GM12878 (cell line): ENCODE data around the gene NLRP10. TPM values are rescaled to one million over a fixed set of nuclear protein-coding genes. Genes with fewer than 3 reads are reported as not detected.

ENCODE experiments used
- ATAC-seq: fragments of 200-7000 bp; cut with Tn5 transposase; 3 replicates; pipeline ENCODE4 v1.9.1; 2020; ENCODE audit warnings: mild to moderate bottlenecking, moderate library complexity
- BruUV-seq: library from RNA; stranded (reverse); fragments of 400-500 nt; replicated peaks from 2 replicates; lab custom pipeline; 2021; lab: Mats Ljungman, UMichigan
- CTCF ChIA-PET: fragments of 300-600 bp; sonication (Branson Sonifier 250); formaldehyde crosslinking; extraction: SDS; loops from one replicate; lab custom pipeline; 2021; ENCODE audit warnings: inconsistent platforms; lab: Yijun Ruan, JAX
- POLR2A ChIA-PET: fragments of 350-600 bp; formaldehyde crosslinking; extraction: SDS; loops from one replicate; lab custom pipeline; 2021; ENCODE audit warnings: inconsistent platforms; lab: Charles Lee
- RAD21 ChIA-PET: fragments of 300-600 bp; sonication (Branson Sonifier 250); formaldehyde crosslinking; loops from one replicate; lab custom pipeline; 2023; ENCODE audit warnings: antibody characterized with exemption; ENCODE audit not compliant: unreplicated experiment; lab: Charles Lee
- SMC1A ChIA-PET: fragments of 300-600 bp; sonication (Branson Sonifier 250); formaldehyde crosslinking; loops from one replicate; lab custom pipeline; 2023; ENCODE audit not compliant: unreplicated experiment, uncharacterized antibody; lab: Charles Lee
- DNase-seq: peaks from one replicate; pipeline ENCODE4 v3.0.0-alpha.2; 2011; ENCODE audit warnings: low read depth, low spot score
- FAIRE-seq: peaks from 3 replicates; lab custom pipeline; 2011; peaks lifted over from hg19 to GRCh38; lab: Jason Lieb, UNC
- H2AFZ ChIP-seq: 2 replicates; pipeline ENCODE4 v1.6.0; 2011; ENCODE audit warnings: low read depth, low read length, control low read depth; ENCODE audit not compliant: control insufficient read depth
- H3K27ac ChIP-seq: 2 replicates; pipeline ENCODE4 v1.5.1; 2011; ENCODE audit warnings: control low read depth; ENCODE audit not compliant: control insufficient read depth, insufficient read depth
- H3K27me3 ChIP-seq, 2 experiments: replicated peaks in 1 of 2; 2 replicates each; pipeline versions ENCODE4 v1.6.0 to v1.6.1; 2011; ENCODE audit warnings: low read length in 1 of 2; ENCODE audit not compliant: control insufficient read depth in 2 of 2, insufficient read depth in 2 of 2
- H3K36me3 ChIP-seq, 2 experiments: 2 replicates each; pipeline ENCODE4 v1.5.1; 2011; ENCODE audit warnings: low read length in 1 of 2; ENCODE audit not compliant: control insufficient read depth in 2 of 2, insufficient read depth in 2 of 2
- H3K4me1 ChIP-seq: 2 replicates; pipeline ENCODE4 v1.6.1; 2011; ENCODE audit warnings: mild to moderate bottlenecking, low read length, moderate library complexity, mixed read lengths; ENCODE audit not compliant: control insufficient read depth, insufficient read depth
- H3K4me2 ChIP-seq: 2 replicates; pipeline ENCODE4 v1.6.0; 2011; ENCODE audit warnings: control low read depth; ENCODE audit not compliant: control insufficient read depth, insufficient read depth
- H3K4me3 ChIP-seq: fragments of 200-600 bp; sonication (generic); 2 replicates; pipeline ENCODE4 v1.5.1; 2016
- H3K79me2 ChIP-seq: 2 replicates; pipeline ENCODE4 v1.6.0; 2011; ENCODE audit warnings: low read length; ENCODE audit not compliant: control insufficient read depth, insufficient read depth
- H3K9ac ChIP-seq: 2 replicates; pipeline ENCODE4 v1.8.0; 2011; ENCODE audit warnings: low read length, control low read depth, mixed read lengths; ENCODE audit not compliant: control insufficient read depth, insufficient read depth
- H3K9me3 ChIP-seq: replicated peaks from 3 replicates; pipeline ENCODE4 v1.5.1; 2011; ENCODE audit warnings: mild to moderate bottlenecking, low read length; ENCODE audit not compliant: control insufficient read depth, insufficient read depth
- H4K20me1 ChIP-seq: 2 replicates; pipeline ENCODE4 v1.6.0; 2011; ENCODE audit not compliant: control insufficient read depth, insufficient read depth
- CHD2 ChIP-seq: IDR thresholded peaks from 2 replicates; pipeline ENCODE4 v1.6.1; 2011; ENCODE audit warnings: low read depth, low read length, improper control_type of control experiment, borderline replicate concordance
- FOS ChIP-seq: IDR thresholded peaks from 3 replicates; pipeline ENCODE4 v1.6.1; 2011; ENCODE audit warnings: borderline replicate concordance; ENCODE audit not compliant: insufficient read length; ENCODE audit errors: extremely low read depth
- HDGF ChIP-seq: fragments of 450-650 bp; IDR thresholded peaks from 2 replicates; pipeline ENCODE4 v1.6.1; 2016; ENCODE audit warnings: antibody characterized with exemption
- MEF2A ChIP-seq: IDR thresholded peaks from 2 replicates; pipeline ENCODE4 v1.6.1; 2011; ENCODE audit warnings: low read depth, mild to moderate bottlenecking, low read length, moderate library complexity; ENCODE audit not compliant: insufficient read depth
- MEF2B ChIP-seq: fragments of 450-650 bp; IDR thresholded peaks from 2 replicates; pipeline ENCODE4 v1.6.1; 2018; ENCODE audit warnings: mild to moderate bottlenecking, moderate library complexity; ENCODE audit not compliant: partially characterized antibody, poor library complexity, severe bottlenecking
- PAX5 ChIP-seq: IDR thresholded peaks from 2 replicates; pipeline ENCODE4 v1.6.1; 2011; ENCODE audit warnings: low read depth, low read length, borderline replicate concordance
- RBBP5 ChIP-seq: fragments of 200-600 bp; sonication (generic); conservative IDR thresholded peaks from 2 replicates; pipeline ENCODE4 v1.6.1; 2016
- STAT1 ChIP-seq: fragments of 450-650 bp; conservative IDR thresholded peaks from 2 replicates; pipeline ENCODE4 v1.6.1; 2014; ENCODE audit warnings: antibody characterized with exemption, mild to moderate bottlenecking
- TAF1 ChIP-seq: IDR thresholded peaks from 2 replicates; pipeline ENCODE4 v1.6.1; 2011; ENCODE audit warnings: mild to moderate bottlenecking, low read depth, low read length, borderline replicate concordance
- ZBED1 ChIP-seq: IDR thresholded peaks from 2 replicates; pipeline ENCODE4 v1.6.1; 2016; ENCODE audit warnings: borderline replicate concordance
- ZNF217 ChIP-seq: fragments of 450-650 bp; IDR thresholded peaks from 2 replicates; pipeline ENCODE4 v1.6.1; 2017; ENCODE audit warnings: antibody characterized with exemption, mild to moderate bottlenecking
- ZSCAN29 ChIP-seq: fragments of 450-650 bp; IDR thresholded peaks from 2 replicates; pipeline ENCODE4 v1.6.1; 2017; ENCODE audit warnings: mild to moderate bottlenecking, moderate library complexity
- WGBS: methylation state at CpG from one replicate; pipeline ENCODE4 v1.1.6; 2016; ENCODE audit warnings: low lambda C conversion rate; ENCODE audit not compliant: insufficient replicate concordance, insufficient coverage; ENCODE audit errors: missing lambda C conversion rate; 5-methylcytosine and 5-hydroxymethylcytosine counted together
- in situ Hi-C: fragments of 300-500 bp; cut with MboI; formaldehyde crosslinking; loops from 9 replicates; pipeline ENCODE4 v1.14.3; 2018; ENCODE audit warnings: mixed read lengths
- intact Hi-C: fragments of 100-400 bp; cut with micrococcal nuclease; formaldehyde crosslinking; loops from one replicate; pipeline ENCODE4 v1.14.2; 2022; ENCODE audit not compliant: unreplicated experiment
- polyA plus RNA-seq, 11 experiments: library from polyadenylated mRNA; depleted of rRNA in 4 of 11; unstranded in 6 of 11; stranded (reverse) in 5 of 11; fragments of >200 nt; fragmentation: Nextera tagmentation in 4 of 11; fragmentation: Illumina TruSeq in 1 of 11; extraction: Ambion mirVana in 4 of 11; extraction: Trizol in 1 of 11; gene quantifications; 1 replicate in 1 of 11; 2 replicates in 10 of 11; pipeline versions ENCODE4 v1.2.1 to v1.2.3, GENCODE V29; 2011 to 2016; ENCODE audit warnings: inconsistent platforms in 2 of 11, missing spikeins in 2 of 11, low read depth in 1 of 11
- total RNA-seq, 4 experiments: library from RNA; depleted of rRNA in 3 of 4; stranded (reverse); fragments of >200 nt in 3 of 4; fragmentation: Illumina TruSeq in 1 of 4; extraction: Trizol in 1 of 4; gene quantifications; 2 replicates each; pipeline versions ENCODE4 v1.2.1 to v1.2.3, GENCODE V29; 2013 to 2021
- TF ChIP-seq, protein P1 (sequence below): IDR thresholded peaks from 2 replicates; pipeline ENCODE4 v1.6.1; 2012; ENCODE audit warnings: low read depth, low read length, improper control_type of control experiment

Gene NLRP10
- total and polyA plus RNA-seq, 10 of the 15 experiments (the other 5 are each of a cell fraction or from before 2014, with no cell fraction given) = 0.04 TPM; not detected in 9

- in situ Hi-C loops = no loop called here
- no TSS peak for BruUV-seq
- no peaks in the 10 kb centered on the region for H3K27me3 ChIP-seq
Observed at GRCh38 chr11:7927635-7928034, 37.6 kb downstream of the NLRP10 start.

GRCh38 chr11:7924536-7924935 is 40.7 kb downstream of the NLRP10 start:
- no peaks in the 10 kb centered on the region for H3K79me2 ChIP-seq
- no peak overlapping the region for H3K9ac ChIP-seq
- WGBS = 61% methylated on average over 2 of the region's 2 CpGs
- H3K4me2 ChIP-seq = no peak overlapping the region
- CTCF ChIA-PET = no interaction called here
- POLR2A ChIA-PET = no interaction called here
- no peaks in the 10 kb centered on the region for H3K9me3 ChIP-seq
- no peaks in the 10 kb centered on the region for H3K4me1 ChIP-seq
- FAIRE-seq (no peak), ATAC-seq (no peak), DNase-seq (no peak)
- TF ChIP-seq MEF2B (no peak), HDGF (no peak), CHD2 (no peak), TAF1 (no peak), STAT1 (no peak), PAX5 (no peak), FOS (no peak)
- TF ChIP-seq, protein P1, sequence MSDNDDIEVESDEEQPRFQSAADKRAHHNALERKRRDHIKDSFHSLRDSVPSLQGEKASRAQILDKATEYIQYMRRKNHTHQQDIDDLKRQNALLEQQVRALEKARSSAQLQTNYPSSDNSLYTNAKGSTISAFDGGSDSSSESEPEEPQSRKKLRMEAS = no peak
- BruUV-seq = no TSS peak
- SMC1A ChIA-PET = no interaction called here
- H3K27me3 ChIP-seq = no peaks in the 10 kb centered on the region
- no peak overlapping the region for H3K4me3 ChIP-seq
- H2AFZ ChIP-seq = no peak overlapping the region
- RAD21 ChIA-PET = no interaction called here
- intact Hi-C loops (no loop called here), in situ Hi-C loops (no loop called here)
- no peaks in the 10 kb centered on the region for H3K36me3 ChIP-seq
- H3K27ac ChIP-seq = no peak overlapping the region
- no peaks in the 10 kb centered on the region for H4K20me1 ChIP-seq

More at GRCh38 chr11:7927635-7928034, 37.6 kb downstream of the NLRP10 start:
- no peak for DNase-seq
- SMC1A ChIA-PET = no interaction called here
- 47% methylated on average over 6 of the region's 6 CpGs for WGBS
- Histone ChIP-seq H2AFZ (no peak overlapping the region), H3K4me3 (no peak overlapping the region), H3K9ac (no peak overlapping the region), H3K4me1 (no peaks in the 10 kb centered on the region), H3K36me3 (no peaks in the 10 kb centered on the region), H3K27ac (no peak overlapping the region), H3K4me2 (no peak overlapping the region), H3K9me3 (no peaks in the 10 kb centered on the region), H3K79me2 (no peaks in the 10 kb centered on the region), H4K20me1 (no peaks in the 10 kb centered on the region)
- RAD21 ChIA-PET = no interaction called here
- intact Hi-C loops = no loop called here
- TF ChIP-seq ZNF217 (no peak), MEF2A (no peak), ZBED1 (no peak), RBBP5 (no peak), ZSCAN29 (no peak)
- FAIRE-seq = no peak
- CTCF ChIA-PET = no interaction called here
- peak; percentile 46 for ATAC-seq
- POLR2A ChIA-PET = no interaction called here
